Stomach (tissue), 9 donors: ENCODE results near the gene BATF. TPM values are rescaled to one million over a fixed set of nuclear protein-coding genes. Genes with fewer than 3 reads are reported as not detected.

Source experiments
- DNase-seq, 2 donors: peaks; one replicate each; pipeline versions ENCODE4 v3.0.0 to v3.0.0-alpha.2; 2013 to 2019
- H3K27ac ChIP-seq, 5 donors: fragments of 200-600 bp in 4 of 5; sonication (generic) in 4 of 5; one replicate each; pipeline ENCODE4 v1.5.1; 2013 to 2019; ENCODE audit warnings: mild to moderate bottlenecking in 1 of 5, moderate library complexity in 1 of 5
- H3K27me3 ChIP-seq, 3 donors: fragments of 200-600 bp; sonication (generic); one replicate each; pipeline ENCODE4 v1.5.1; 2017 to 2019; ENCODE audit warnings: mixed run types in 1 of 3
- H3K36me3 ChIP-seq, 4 donors: fragments of 200-600 bp; sonication (generic); 1 replicate in 3 of 4; 2 replicates in 1 of 4; pipeline ENCODE4 v1.5.1; 2016 to 2019
- H3K4me1 ChIP-seq, 4 donors: fragments of 200-600 bp; sonication (generic); one replicate each; pipeline ENCODE4 v1.5.1; 2016 to 2019
- H3K4me3 ChIP-seq, 4 donors: fragments of 200-600 bp; sonication (generic) in 3 of 4; one replicate each; pipeline ENCODE4 v1.5.1; 2016 to 2019; ENCODE audit warnings: mild to moderate bottlenecking in 1 of 4
- H3K9me3 ChIP-seq, 4 donors: fragments of 200-600 bp; sonication (generic); one replicate each; pipeline ENCODE4 v1.5.1; 2016 to 2019
- EP300 ChIP-seq: sonication (generic); formaldehyde crosslinking; IDR thresholded peaks from one replicate; pipeline ENCODE4 v1.6.1; 2017; ENCODE audit warnings: antibody characterized with exemption
- POLR2A ChIP-seq, 4 donors: fragments of 450-650 bp; IDR thresholded peaks; one replicate each; pipeline ENCODE4 v1.6.1; 2016; ENCODE audit warnings: antibody characterized with exemption in 4 of 4, control low read depth in 2 of 4, mild to moderate bottlenecking in 1 of 4, moderate library complexity in 1 of 4
- POLR2AphosphoS5 ChIP-seq, 3 donors: sonication (generic); formaldehyde crosslinking; IDR thresholded peaks; one replicate each; pipeline ENCODE4 v1.6.1; 2016; ENCODE audit warnings: antibody characterized with exemption in 3 of 3
- WGBS, 5 donors: extraction: QIAGEN DNeasy Blood & Tissue Kit in 3 of 5; methylation state at CpG; one replicate each; pipeline versions ENCODE4 v1.1.5 to v1.1.7; 2013 to 2018; 5-methylcytosine and 5-hydroxymethylcytosine counted together
- intact Hi-C: fragments of 100-400 bp; cut with DNase I; formaldehyde crosslinking; loops from one replicate; pipeline ENCODE4 v1.15.1; 2023; ENCODE audit warnings: low total_unique reads
- polyA plus RNA-seq, 3 donors: library from polyadenylated mRNA; stranded (reverse); fragments of 200-250 nt; gene quantifications; one replicate each; pipeline ENCODE4 v1.2.3, GENCODE V29; 2013
- total RNA-seq, 5 donors: library from RNA; depleted of rRNA; stranded (reverse); fragments of >200 nt; gene quantifications; one replicate each; pipeline versions ENCODE4 v1.1.0 to v1.2.3, GENCODE V29; 2014 to 2016
- TF ChIP-seq, protein P1 (sequence below), 7 experiments: fragments of 450-650 bp in 4 of 7; fragments of 200-600 bp in 3 of 7; sonication (generic) in 3 of 7; IDR thresholded peaks; one replicate each; pipeline ENCODE4 v1.5.1; 2016 to 2019; ENCODE audit warnings: antibody characterized with exemption in 7 of 7, control low read depth in 2 of 7, mild to moderate bottlenecking in 1 of 7
- donor health status: healthy with polysubstance abuse.
- donor health status: Bipolar disorder and iron deficiency.
- donor health status: healthy.

Gene BATF
- total and polyA plus RNA-seq, 8 donors = 1.3 to 17.7 (median 7.4) TPM; not detected in 2

DNA sequence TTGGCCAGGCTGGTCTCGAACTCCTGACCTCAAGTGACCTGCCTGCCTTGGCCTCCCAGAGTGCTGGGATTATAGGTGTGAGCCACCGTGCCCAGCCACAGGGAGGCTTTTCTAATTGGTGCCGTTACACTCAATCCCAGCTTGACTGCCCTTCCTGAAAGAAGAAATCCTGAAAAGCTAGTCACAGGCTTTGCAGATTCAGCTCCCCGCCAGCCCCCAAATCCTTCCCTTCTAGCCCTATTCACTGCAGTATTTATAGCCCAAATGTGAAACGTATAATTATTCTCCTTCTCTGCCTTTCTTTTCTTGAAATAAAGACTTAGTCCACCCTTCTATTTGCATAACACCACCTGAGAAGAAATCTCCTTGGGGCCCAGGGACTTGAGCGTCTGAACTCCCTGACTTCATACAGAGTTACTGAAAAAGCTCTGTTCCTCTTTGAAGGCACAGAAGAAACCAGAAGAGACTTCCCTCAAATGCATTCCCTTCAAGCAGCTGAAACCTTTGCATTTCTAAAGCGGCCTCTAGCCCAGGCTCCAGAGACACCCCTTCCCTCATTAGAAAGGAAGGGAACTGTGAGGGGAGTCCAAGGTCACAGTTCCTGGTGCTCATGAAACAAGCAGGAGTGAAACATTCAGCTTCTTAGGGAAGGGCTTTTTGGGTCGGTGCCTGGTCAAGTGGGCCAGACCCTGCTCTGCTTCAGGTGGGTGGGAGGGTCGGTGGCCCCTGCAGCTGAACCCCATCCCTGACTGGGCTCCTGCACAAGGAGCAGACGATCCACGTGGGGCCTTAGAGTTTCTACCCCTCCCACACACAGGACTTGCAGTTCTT, 42.3 kb upstream of the BATF start:
- no peak overlapping the region for H3K27ac ChIP-seq
- intact Hi-C loops = loop anchor here (10.0 kb wide), 1 partner anchor 355 kb away; the partner anchor contains the start of gene NEK9
- no peak overlapping the region for H3K4me3 ChIP-seq
- H3K36me3 ChIP-seq = peaks cover 0 to 18% (median 5%) of the 10 kb centered on the region in 4 donors
- DNase-seq = no peak
- TF ChIP-seq, protein P1, sequence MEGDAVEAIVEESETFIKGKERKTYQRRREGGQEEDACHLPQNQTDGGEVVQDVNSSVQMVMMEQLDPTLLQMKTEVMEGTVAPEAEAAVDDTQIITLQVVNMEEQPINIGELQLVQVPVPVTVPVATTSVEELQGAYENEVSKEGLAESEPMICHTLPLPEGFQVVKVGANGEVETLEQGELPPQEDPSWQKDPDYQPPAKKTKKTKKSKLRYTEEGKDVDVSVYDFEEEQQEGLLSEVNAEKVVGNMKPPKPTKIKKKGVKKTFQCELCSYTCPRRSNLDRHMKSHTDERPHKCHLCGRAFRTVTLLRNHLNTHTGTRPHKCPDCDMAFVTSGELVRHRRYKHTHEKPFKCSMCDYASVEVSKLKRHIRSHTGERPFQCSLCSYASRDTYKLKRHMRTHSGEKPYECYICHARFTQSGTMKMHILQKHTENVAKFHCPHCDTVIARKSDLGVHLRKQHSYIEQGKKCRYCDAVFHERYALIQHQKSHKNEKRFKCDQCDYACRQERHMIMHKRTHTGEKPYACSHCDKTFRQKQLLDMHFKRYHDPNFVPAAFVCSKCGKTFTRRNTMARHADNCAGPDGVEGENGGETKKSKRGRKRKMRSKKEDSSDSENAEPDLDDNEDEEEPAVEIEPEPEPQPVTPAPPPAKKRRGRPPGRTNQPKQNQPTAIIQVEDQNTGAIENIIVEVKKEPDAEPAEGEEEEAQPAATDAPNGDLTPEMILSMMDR (IDR thresholded peaks at IDR 0.05) = no peak
- TF ChIP-seq EP300 (no peak), POLR2AphosphoS5 (IDR thresholded peaks at IDR 0.05) (no peak), POLR2A (IDR thresholded peaks at IDR 0.05) (no peak)
- no peaks in the 10 kb centered on the region for H3K27me3 ChIP-seq
- no peaks in the 10 kb centered on the region for H3K9me3 ChIP-seq
- 43 to 57% (median 46%) methylated on average over 11 of the region's 11 CpGs for WGBS, 5 donors
- H3K4me1 ChIP-seq = peaks cover 0 to 21% (median 7%) of the 10 kb centered on the region in 4 donors

DNA sequence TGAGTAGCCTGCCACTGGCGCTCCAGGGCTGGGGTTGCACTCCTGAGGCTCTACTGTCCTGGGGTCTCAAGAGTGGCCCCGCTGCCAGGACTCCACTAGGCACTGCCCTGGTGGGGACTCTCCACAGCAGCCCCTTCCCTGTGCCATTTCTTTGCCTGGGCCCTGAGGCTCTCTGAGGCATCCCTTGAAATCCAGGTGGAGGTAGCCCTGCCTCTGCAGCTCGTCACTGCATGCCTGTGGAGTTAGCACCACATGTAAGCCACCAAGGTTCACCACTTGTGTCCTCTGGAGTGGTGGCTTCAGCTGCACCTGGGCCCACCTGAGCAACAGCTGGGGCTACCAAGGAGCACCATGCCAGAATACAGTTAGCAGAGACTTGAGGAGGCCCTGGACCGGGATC, 39.9 kb upstream of the BATF start:
- Histone ChIP-seq H3K9me3 (no peaks in the 10 kb centered on the region), H3K4me1 (peaks cover 0 to 12% (median 3%) of the 10 kb centered on the region in 4 donors), H3K27ac (no peak overlapping the region), H3K4me3 (no peak overlapping the region), H3K36me3 (no peaks in the 10 kb centered on the region), H3K27me3 (no peaks in the 10 kb centered on the region)
- TF ChIP-seq POLR2A (IDR thresholded peaks at IDR 0.05) (no peak), POLR2AphosphoS5 (IDR thresholded peaks at IDR 0.05) (no peak), EP300 (no peak)
- TF ChIP-seq, protein P1 (IDR thresholded peaks at IDR 0.05) = no peak
- 90 to 99% (median 94%) methylated on average over 3 to 4 of the region's 4 CpGs for WGBS, 5 donors
- DNase-seq = no peak
- intact Hi-C loops = loop anchor here (10.0 kb wide), 1 partner anchor 358 kb away; the partner anchor contains the start of gene NEK9

DNA sequence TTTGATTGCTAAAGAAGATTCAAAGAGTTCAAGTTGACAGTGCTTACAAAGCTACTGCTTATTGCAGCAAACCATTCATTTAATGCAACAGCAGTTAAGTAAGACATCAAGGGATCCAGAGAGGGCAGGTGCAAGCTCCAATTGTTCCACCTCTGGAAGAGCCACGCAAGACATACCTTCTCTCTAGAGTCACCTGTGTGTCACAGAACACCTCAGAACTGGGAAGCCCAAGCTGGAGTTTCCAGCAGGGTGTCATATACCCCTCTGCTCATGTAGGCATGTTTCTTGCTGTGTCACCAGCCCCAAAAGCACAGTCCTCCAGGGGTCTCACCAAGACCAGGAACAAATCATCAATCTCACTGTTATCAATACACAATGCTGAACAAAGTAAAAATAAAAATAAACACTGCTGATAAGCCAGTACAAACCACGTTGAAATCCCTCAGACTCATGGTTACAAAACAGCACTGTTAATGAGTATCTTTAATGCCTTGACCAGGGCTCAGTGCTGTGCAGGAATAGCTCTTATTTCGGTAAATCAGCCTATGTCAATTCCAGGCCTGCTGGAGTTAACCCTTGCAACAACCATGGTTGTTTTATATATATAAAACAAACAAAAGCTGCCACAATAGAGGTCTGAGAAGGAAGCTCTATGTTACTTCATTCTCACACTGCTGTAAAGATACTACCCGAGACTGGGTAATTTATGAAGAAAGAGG, 37.4 kb upstream of the BATF start:
- whole genome bisulfite sequencing, 5 donors = 44 to 56% (median 48%) methylated on average over 4 of the region's 4 CpGs
- H3K27ac ChIP-seq = no peak overlapping the region
- no peak for DNase-seq
- no peaks in the 10 kb centered on the region for H3K9me3 ChIP-seq
- H3K36me3 ChIP-seq = no peaks in the 10 kb centered on the region
- H3K4me3 ChIP-seq = no peak overlapping the region
- no peak for TF ChIP-seq POLR2AphosphoS5 (IDR thresholded peaks at IDR 0.05)
- TF ChIP-seq, protein P1 (IDR thresholded peaks at IDR 0.05) = no peak
- TF ChIP-seq EP300 = no peak
- no peak for TF ChIP-seq POLR2A (IDR thresholded peaks at IDR 0.05)
- H3K4me1 ChIP-seq = peaks cover 0 to 13% (median 4%) of the 10 kb centered on the region in 4 donors
- H3K27me3 ChIP-seq = no peaks in the 10 kb centered on the region
- intact Hi-C loops = loop anchor here (10.0 kb wide), 1 partner anchor 360 kb away; the partner anchor contains the start of gene NEK9

DNA sequence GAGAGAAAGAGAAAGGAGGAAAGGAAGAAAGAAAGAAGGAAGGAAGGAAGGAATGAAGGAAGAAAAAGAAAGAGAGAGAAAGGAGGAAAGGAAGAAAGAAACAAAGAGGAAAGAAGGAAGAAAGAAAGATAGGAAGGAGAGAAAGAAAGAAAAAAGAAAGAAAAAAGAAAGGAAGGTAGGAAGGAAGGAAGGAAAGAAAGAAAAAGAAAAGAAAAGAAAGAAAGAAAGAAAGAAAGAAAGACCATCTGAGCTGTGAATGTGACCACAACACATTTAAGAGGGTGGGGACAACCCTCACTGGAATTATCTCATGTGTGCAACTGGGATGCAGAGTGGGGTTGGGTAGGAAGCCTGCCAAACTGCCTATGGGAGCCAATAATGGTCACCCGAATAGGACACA, 36.0 kb upstream of the BATF start:
- intact Hi-C loops = loop anchor here (10.0 kb wide), 1 partner anchor 362 kb away; the partner anchor contains the start of gene NEK9
- no peaks in the 10 kb centered on the region for H3K27me3 ChIP-seq
- H3K36me3 ChIP-seq = no peaks in the 10 kb centered on the region
- no peak for DNase-seq
- H3K27ac ChIP-seq = no peak overlapping the region
- 48 to 84% (median 62%) methylated on average over 1 of the region's 1 CpG for WGBS, 5 donors
- no peaks in the 10 kb centered on the region for H3K9me3 ChIP-seq
- no peak overlapping the region for H3K4me3 ChIP-seq
- TF ChIP-seq POLR2AphosphoS5 (IDR thresholded peaks at IDR 0.05) (no peak), EP300 (no peak), POLR2A (IDR thresholded peaks at IDR 0.05) (no peak)
- TF ChIP-seq, protein P1 (IDR thresholded peaks at IDR 0.05) = no peak
- H3K4me1 ChIP-seq = peaks cover 0 to 8% (median 0%) of the 10 kb centered on the region in 4 donors
